Stimulated activated CD8-positive, alpha-beta memory T cell treated with anti-CD3 and anti-CD28 coated beads, Interleukin-2, amount 100 ng/mL, for 1 hour (primary cell): ENCODE results near the gene ASTN2.

Experiments
- DNase-seq, 2 donors: peaks; one replicate each; pipeline ENCODE4 v3.0.0-alpha.2; 2020; ENCODE audit warnings: low read depth in 2 of 2

ASTN2 gene

DNA sequence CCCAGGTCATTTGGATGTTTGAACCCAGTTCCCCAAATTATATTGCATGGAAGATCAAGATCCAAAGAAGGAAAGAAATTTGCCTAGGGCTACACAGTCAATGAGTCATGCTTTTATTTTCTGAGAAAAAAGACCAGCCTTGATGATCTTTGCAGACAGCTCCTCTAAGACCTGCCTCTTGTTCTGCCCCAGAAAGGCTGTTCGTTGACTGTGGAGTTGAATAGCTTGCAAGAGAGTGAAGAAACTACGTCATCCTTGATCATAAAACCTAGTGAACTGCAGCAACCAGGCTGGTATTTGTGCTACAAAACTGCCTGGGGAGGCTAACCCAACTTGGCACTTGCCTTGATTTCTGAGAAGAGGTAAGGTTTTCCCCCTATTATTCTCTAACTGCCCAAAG lies 997.4 kb downstream of the ASTN2 start:
- no peak for DNase-seq

- no peak for DNase-seq
These were observed 998.4 kb downstream of the ASTN2 start for GRCh38 chr9:116416421-116416820.

DNA sequence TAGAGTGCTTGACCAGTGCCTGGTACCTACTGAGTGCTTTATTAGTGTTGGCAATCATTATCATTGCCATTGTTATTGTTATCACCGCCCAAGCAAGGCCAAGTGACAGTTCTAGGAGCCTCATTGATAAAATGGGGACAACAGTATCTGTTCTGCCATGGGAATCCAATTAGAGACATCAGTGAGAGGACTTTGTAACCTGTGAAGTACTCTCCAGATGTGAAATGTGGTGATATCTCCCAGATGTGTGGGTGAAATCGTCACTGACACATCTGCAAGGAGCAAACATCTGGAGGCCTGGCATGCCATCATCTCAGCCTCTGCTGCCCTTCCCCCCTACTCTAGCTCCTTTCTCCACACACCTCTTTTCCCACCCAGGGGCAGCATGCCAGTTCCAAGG lies 1000.5 kb downstream of the ASTN2 start:
- no peak for DNase-seq

- DNase-seq, result no peak
These were observed 1003.4 kb downstream of the ASTN2 start for GRCh38 chr9:116411506-116411905.

DNA sequence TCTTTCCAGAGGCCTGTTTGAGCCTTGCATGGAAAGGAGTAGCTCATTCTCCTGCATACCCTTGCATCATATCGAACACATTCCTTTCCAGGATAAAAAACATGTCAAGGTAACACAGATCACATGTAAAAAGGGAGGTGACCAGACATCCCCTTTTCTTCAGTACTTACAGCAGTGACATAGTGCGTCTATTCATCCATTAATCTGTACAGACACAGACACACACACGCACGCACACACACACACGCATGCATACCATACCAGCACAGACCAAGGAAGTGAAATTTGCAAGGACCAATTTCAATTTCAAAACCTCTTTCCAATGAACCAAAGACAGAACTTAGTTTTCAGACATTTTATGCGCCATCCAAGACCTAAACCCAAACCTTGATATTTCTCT lies 1005.2 kb downstream of the ASTN2 start:
- no peak for DNase-seq

- DNase-seq, result no peak
These were observed 1005.7 kb downstream of the ASTN2 start for GRCh38 chr9:116409129-116409528.

DNA sequence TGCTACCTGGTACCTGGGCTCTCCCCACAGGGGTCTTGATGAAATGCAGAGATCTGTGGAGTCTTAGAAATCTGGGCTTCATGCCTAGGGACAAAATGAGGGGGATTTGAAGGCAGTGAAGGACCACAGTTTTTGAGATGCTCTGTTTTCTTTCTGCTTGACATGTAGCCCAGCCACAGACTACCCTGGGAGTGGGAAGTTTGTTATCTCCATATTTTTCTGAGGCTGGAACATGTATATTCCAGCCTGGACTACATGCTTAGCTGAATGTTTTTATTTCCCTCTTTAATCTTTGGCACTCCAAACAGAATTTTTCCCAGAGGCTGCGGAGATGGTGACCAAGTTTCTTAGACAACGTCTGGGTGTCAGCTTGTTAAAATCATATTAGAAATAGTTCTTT lies 1008.4 kb downstream of the ASTN2 start:
- DNase-seq, result no peak

- DNase-seq, result no peak
These were observed 1009.5 kb downstream of the ASTN2 start for GRCh38 chr9:116405321-116405720.

GRCh38 chr9:116404228-116404627 lies 1010.6 kb downstream of the ASTN2 start:
- DNase-seq, result no peak

DNA sequence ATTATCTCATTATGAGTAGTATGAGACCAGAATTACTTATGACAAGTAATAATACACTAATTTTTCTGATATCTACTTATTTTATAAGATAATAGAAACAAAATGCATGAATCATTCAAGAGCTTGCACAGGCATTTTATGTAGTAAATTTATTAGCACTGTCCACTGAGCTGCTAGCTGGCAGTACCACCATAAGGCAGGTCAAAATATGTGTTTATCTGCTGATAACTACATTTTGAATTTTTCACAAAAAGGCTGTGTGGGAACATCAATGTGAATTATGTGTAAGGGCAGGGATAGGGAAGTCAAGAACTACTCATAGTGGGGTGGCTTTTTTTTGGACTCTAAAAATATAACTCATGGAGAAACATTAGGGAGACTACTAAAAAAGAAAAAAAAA lies 1011.7 kb downstream of the ASTN2 start:
- no peak for DNase-seq

- DNase-seq, result no peak
These were observed 1019.2 kb downstream of the ASTN2 start for GRCh38 chr9:116395699-116396037.

DNA sequence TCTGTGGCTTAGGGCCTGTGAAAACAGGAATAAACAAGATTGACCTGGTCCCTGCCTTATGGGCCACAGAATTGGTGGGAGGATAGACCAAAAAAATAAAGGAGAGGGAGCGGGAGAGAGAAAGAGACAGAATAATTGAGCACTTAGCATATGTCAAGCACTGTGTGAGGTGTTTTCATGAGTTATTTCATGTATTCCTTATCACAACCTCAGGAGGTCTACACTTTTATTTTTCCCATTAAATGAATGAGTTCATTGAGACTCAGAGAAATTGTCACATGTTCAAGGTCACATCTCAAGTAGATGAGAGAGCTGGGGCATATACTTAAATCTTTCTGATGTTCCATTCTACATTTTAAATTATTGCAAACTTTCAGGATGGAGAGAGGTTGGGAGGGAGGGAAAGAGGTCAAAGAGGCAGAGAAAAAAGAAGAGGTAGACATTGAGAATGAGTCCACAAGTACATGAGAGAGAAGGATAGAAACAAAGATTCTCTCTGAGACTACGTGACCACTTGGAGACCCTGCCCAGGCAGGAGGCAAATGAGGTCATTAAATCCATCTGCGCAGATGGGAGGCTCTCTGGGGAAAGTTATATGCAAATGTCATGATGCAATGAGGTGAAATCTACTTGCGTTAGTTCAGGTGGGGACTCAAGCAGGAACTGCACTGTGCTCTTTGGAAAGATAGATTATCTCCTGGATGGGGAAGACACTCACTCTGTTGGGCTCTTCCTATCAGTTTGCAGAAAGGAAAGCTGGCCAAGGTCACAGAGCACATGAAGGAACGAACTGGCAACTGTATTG lies 1019.8 kb downstream of the ASTN2 start:
- no peak for DNase-seq

DNA sequence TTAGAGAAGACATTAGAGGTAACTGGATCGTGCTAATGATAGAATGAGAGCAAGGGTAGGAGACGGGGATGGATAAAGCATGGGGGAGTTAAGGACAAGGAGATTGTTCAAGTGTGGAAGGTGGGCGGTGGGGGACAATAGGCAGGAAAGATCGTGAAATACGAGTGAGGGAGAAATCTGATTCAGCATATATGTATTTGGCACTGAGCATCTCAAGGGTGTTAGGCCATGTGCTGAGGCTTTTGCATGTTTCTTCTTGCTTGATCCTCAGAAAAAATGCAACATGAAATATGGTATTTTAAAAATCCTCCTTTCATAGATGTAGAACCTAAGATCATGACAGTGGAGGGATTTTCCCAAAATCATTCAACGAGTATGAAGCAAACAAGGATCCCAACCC lies 1020.8 kb downstream of the ASTN2 start:
- no peak for DNase-seq

DNA sequence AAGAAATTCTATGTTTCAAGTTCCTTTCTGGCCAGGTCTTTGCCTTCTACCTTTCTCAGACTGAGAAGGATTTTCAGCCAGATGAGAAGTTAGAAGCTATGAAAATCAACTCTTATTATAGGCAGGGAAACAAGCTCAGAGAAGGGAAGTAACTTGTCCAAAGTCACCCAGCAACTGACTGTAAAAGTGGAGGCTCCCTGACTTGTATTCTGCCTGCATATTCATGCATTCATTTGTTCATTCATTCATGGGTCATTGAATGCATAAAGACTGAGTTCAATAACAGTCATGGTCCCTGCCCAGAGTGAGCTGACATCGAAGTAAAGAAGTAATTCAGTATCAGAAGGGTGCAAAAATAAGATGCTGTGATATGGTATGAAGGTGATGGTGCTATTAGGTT lies 1021.7 kb downstream of the ASTN2 start:
- DNase-seq, result no peak

GRCh38 chr9:116391306-116391900 lies 1023.5 kb downstream of the ASTN2 start:
- no peak for DNase-seq

GRCh38 chr9:116390303-116391228 lies 1024.3 kb downstream of the ASTN2 start:
- no peak for DNase-seq

DNA sequence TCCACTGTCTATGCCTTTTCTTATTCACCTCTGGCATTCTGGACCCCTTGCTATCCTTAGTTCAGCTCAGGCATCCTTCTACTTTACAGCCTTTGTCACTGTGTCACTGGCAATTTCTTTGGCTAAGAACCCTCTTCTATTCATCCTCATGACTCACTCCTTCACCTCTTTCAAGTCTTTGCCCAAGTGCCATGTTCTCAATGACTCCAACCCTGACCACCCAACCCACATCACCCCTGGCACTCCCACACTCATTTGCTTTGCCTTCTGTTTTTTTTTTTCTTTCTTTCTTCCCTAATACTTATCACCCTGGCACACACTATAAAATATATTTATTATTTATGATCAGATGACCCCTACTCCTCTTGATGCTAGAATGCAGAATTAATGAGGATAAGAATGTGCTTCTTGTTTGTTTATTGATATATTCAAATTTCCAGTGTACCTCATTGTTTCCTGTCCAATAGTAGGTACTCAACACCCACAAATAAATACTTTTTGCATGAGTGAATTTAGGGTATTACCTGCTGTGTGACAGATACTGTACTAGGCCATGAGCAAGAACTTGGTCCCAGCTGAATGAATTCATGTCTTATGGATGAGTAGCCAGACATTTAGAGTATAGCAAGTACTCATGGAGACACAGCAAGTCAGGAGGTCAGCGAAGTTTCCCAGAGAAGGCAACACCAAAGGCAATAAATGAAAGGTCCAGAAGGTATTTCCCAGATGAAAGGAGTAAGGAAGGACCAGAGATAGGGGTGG lies 1025.1 kb downstream of the ASTN2 start:
- no peak for DNase-seq

DNA sequence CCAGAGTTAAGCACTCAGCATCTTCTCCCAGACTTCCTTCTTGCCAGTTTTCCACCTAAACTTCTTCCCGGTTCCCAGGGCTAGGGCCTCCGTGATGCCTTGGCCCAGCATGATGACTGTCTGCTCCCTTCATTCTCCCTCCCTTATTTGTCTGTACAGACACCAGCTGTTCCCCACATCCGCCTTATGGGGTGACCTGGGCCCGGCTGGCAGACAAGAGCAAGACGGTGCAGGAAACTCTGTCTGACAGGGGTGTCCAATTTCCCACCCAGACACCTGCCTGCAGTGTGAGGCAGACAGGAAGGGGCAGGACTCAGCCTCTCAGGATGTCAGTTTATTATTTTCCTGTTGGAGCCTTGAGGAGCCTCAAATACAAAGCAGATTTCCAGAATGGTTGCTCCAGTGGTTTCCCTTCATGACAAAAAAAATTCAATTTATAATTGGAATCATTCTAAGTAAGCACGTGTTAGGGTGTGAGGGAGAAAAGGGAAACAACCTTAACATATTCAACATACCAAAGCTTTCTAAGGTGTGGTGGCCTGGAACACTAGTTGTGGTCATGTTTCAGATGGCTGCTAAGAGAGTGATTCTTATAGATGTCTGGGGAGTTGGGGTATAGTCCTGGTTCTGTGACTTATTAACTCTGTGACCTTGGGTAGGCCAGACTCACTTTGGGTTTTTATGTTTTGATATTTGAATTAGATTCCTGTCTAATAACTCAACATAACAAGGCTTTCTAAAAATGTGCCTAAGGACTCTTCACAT lies 1026.7 kb downstream of the ASTN2 start:
- no peak for DNase-seq

DNA sequence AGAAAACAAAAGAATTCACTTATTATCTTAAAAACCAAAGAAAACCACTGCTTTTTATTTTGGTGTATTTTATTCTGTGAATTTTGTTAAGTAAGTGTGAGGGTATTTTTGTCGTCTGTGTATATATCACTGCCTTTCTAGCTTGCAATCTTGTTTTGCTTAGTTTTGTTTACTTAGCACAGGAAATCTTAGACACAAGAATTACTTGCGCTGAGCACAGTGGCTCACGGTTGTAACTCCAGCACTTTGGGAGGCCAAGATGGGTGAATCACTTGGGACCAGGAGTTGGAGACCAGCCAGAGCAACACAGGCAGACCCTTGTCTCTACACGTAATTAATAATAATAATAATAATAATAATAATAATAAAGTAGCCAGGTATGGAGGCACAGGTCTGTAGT lies 1030.9 kb downstream of the ASTN2 start:
- no peak for DNase-seq

DNA sequence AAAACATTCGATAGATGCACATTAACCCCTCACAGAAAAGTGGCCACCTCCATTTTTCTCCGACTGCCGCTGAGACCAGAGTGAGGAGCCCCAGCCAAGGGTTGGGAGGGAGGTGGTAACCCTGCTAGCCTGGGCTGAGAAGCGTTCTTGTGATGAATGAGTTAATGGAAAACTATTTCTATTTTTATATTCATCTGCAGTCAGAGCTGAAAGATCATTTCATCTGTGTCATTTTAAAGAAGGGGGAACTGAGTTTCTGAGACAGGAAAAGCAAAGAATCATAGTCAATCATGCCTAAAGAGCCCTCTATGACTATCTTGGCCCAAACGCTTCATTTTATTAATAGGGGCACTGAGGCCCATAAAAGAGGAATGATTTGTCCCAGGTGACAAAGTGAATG lies 1031.7 kb downstream of the ASTN2 start:
- no peak for DNase-seq

- no peak for DNase-seq
These were observed 1032.8 kb downstream of the ASTN2 start for GRCh38 chr9:116382053-116382452.
